K562 (cell line): ENCODE measurements around the gene ASB7. TPM values are rescaled to one million over a fixed set of nuclear protein-coding genes. Genes with fewer than 3 reads are reported as not detected.

ENCODE experiments used
- E2F6 ChIP-seq, 2 experiments: IDR thresholded peaks; 2 replicates each; pipeline ENCODE4 v1.6.1; 2011; ENCODE audit warnings: borderline replicate concordance in 1 of 2, control low read depth in 1 of 2, low read depth in 1 of 2, low read length in 1 of 2, mild to moderate bottlenecking in 1 of 2, mixed read lengths in 1 of 2, moderate library complexity in 1 of 2; ENCODE audit not compliant: insufficient read depth in 1 of 2, insufficient read length in 1 of 2, poor library complexity in 1 of 2, severe bottlenecking in 1 of 2; ENCODE audit errors: extremely low read depth in 1 of 2
- EP400 ChIP-seq: fragments of 450-650 bp; IDR thresholded peaks from 2 replicates; pipeline ENCODE4 v1.6.1; 2017; ENCODE audit warnings: antibody characterized with exemption, mild to moderate bottlenecking, moderate library complexity
- ETS1 ChIP-seq: conservative IDR thresholded peaks from 2 replicates; pipeline ENCODE4 v1.6.1; 2011; ENCODE audit warnings: low read depth, mild to moderate bottlenecking, low read length; ENCODE audit not compliant: control insufficient read depth
- MITF ChIP-seq: IDR thresholded peaks from 2 replicates; pipeline ENCODE4 v1.6.1; 2014; ENCODE audit warnings: antibody characterized with exemption
- MNT ChIP-seq, 2 experiments: fragments of 450-650 bp; conservative IDR thresholded peaks; 2 replicates each; pipeline ENCODE4 v1.6.1; 2017; ENCODE audit warnings: mild to moderate bottlenecking in 2 of 2, moderate library complexity in 2 of 2
- MYC ChIP-seq, 2 experiments: fragments of 250-450 bp in 1 of 2; sonication (Bioruptor Pico) in 1 of 2; IDR thresholded peaks; 2 replicates each; pipeline versions ENCODE4 v1.5.1 to v1.6.1; 2012 to 2021; ENCODE audit warnings: low read depth in 2 of 2, borderline replicate concordance in 1 of 2, improper control_type of control experiment in 1 of 2, low read length in 1 of 2, mild to moderate bottlenecking in 1 of 2, moderate library complexity in 1 of 2
- PYGO2 ChIP-seq: fragments of 450-650 bp; IDR thresholded peaks from 2 replicates; pipeline ENCODE4 v1.6.1; 2016; ENCODE audit warnings: mild to moderate bottlenecking, missing genetic modification characterization, moderate library complexity, missing compliant biosample characterization
- RBM22 ChIP-seq: fragments of 200-400 bp; formaldehyde crosslinking; IDR thresholded peaks from 2 replicates; pipeline ENCODE4 v1.6.1; 2018; ENCODE audit warnings: low read length, low read depth; ENCODE audit not compliant: poor library complexity, severe bottlenecking
- SIN3A ChIP-seq, 2 experiments: fragments of 150-350 bp in 1 of 2; IDR thresholded peaks; 2 replicates each; pipeline ENCODE4 v1.6.1; 2011 to 2016; ENCODE audit warnings: borderline replicate concordance in 2 of 2, low read depth in 2 of 2, low read length in 2 of 2, mild to moderate bottlenecking in 2 of 2, moderate library complexity in 2 of 2; ENCODE audit not compliant: control insufficient read depth in 1 of 2
- ZBTB11 ChIP-seq, 3 experiments: fragments of 200-800 bp in 1 of 3; fragments of 250-450 bp in 1 of 3; fragments of 450-650 bp in 1 of 3; sonication (Bioruptor Pico) in 1 of 3; sonication (Bioruptor generic) in 1 of 3; formaldehyde crosslinking in 1 of 3; IDR thresholded peaks; 2 replicates each; pipeline versions ENCODE4 v1.6.1 to v1.8.0; 2016 to 2022; ENCODE audit warnings: mild to moderate bottlenecking in 2 of 3, missing genetic modification characterization in 2 of 3, missing compliant biosample characterization in 1 of 3, moderate library complexity in 1 of 3
- ZC3H8 ChIP-seq: fragments of 450-650 bp; IDR thresholded peaks from 2 replicates; pipeline ENCODE4 v1.6.1; 2017
- ZNF239 ChIP-seq: fragments of 250-450 bp; sonication (Bioruptor Pico); IDR thresholded peaks from 2 replicates; pipeline ENCODE4 v1.4.0; 2020; ENCODE audit warnings: mild to moderate bottlenecking
- ZNF740 ChIP-seq, 3 experiments: fragments of 200-800 bp in 1 of 3; sonication (Bioruptor generic) in 1 of 3; sonication (generic) in 1 of 3; formaldehyde crosslinking in 1 of 3; IDR thresholded peaks; 2 replicates each; pipeline versions ENCODE4 v1.6.1 to v1.8.0; 2016 to 2022; ENCODE audit warnings: mild to moderate bottlenecking in 2 of 3, missing compliant biosample characterization in 2 of 3, missing genetic modification characterization in 2 of 3, missing genetic modification reagents in 1 of 3
- polyA plus RNA-seq, 8 experiments: library from polyadenylated mRNA; depleted of rRNA in 4 of 8; stranded (reverse) in 5 of 8; unstranded in 3 of 8; fragments of >200 nt; fragmentation: Nextera tagmentation in 2 of 8; fragmentation: Illumina TruSeq in 1 of 8; extraction: Ambion mirVana in 2 of 8; extraction: Trizol in 1 of 8; gene quantifications; 2 replicates each; pipeline versions ENCODE4 v1.2.1 to v1.2.3, GENCODE V29; 2011 to 2014; ENCODE audit warnings: inconsistent platforms in 1 of 8, missing spikeins in 1 of 8
- total RNA-seq, 7 experiments: library from RNA; depleted of rRNA in 6 of 7; stranded (reverse); fragments of >200 nt in 6 of 7; fragmentation: Illumina TruSeq in 2 of 7; extraction: Trizol in 2 of 7; gene quantifications; 2 replicates each; pipeline versions ENCODE4 v1.2.1 to v1.2.3, GENCODE V29; 2011 to 2021; ENCODE audit warnings: low replicate concordance in 1 of 7

Gene ASB7
- total and polyA plus RNA-seq, 9 of the 15 experiments (the other 6 are each of a cell fraction or from before 2014, with no cell fraction given): 1.8 to 10.1 (median 6.8) TPM

- TF ChIP-seq ZNF740 (CRISPR knock-in tag; IDR thresholded peaks at IDR 0.05) (no peak), ZNF740 (tag; IDR thresholded peaks at IDR 0.05) (no peak), ZNF239 (CRISPR knock-in tag) (no peak), RBM22 (no peak), MYC (IDR thresholded peaks at IDR 0.05; ENCODE audit: low read depth, low read length) (peak; percentile 81), MYC (CRISPR knock-in tag; IDR thresholded peaks at IDR 0.05; ENCODE audit: borderline replicate concordance, low read depth) (no peak), MITF (0 out of 2 replicates have a peak, but pooled peaks have one; percentile 75), E2F6 (IDR thresholded peaks at IDR 0.05; ENCODE audit: borderline replicate concordance in 1 of 2, extremely low read depth in 1 of 2, insufficient read depth in 1 of 2, insufficient read length in 1 of 2, low read depth in 1 of 2, low read length in 1 of 2, poor library complexity in 1 of 2, severe bottlenecking in 1 of 2) (peak in 1 of 2 experiments; percentile 57), ZC3H8 (no peak), SIN3A (IDR thresholded peaks at IDR 0.05; ENCODE audit: borderline replicate concordance in 2 of 2, control insufficient read depth in 1 of 2, low read depth in 2 of 2, low read length in 2 of 2) (peak in 1 of 2 experiments; percentile 90; a peak in 2 of 4 replicates), MNT (conservative IDR thresholded peaks at IDR 0.05) (peak; percentile 83 to 88), PYGO2 (tag) (no peak), ZBTB11 (CRISPR knock-in tag; IDR thresholded peaks at IDR 0.05) (peak in 1 of 3 experiments; percentile 61; a peak in 2 of 6 replicates), ETS1 (no peak), EP400 (peak; percentile 45)
Measured at GRCh38 chr15:100601163-100601562, 1.2 kb upstream of the ASB7 start (continued).
